ENCODE results near the gene CEP131.
"Not testable (repeated sequence)": the region's sequence is repeated elsewhere in the genome, so short reads cannot be mapped to it uniquely, and the experiment has no call there.

The CEP131 gene

GRCh38 chr17:81166033-81166492, 56.7 kb downstream of the CEP131 start, which contains the start of gene AATK:
Gene AATK, minus strand, starts transcription at chr17:81166221. Its CDS starts 229 bp downstream, at chr17:81165992.
- DNase-seq (ENCODE audit: low spot score): no peak

GRCh38 chr17:81165246-81166032, 57.3 kb downstream of the CEP131 start, which contains the start of gene PVALEF:
Gene PVALEF, plus strand, starts transcription at chr17:81165507. Its CDS starts 15,720 bp downstream, at chr17:81181227.
- DNase-seq (ENCODE audit: low spot score): peak; percentile 53

DNA sequence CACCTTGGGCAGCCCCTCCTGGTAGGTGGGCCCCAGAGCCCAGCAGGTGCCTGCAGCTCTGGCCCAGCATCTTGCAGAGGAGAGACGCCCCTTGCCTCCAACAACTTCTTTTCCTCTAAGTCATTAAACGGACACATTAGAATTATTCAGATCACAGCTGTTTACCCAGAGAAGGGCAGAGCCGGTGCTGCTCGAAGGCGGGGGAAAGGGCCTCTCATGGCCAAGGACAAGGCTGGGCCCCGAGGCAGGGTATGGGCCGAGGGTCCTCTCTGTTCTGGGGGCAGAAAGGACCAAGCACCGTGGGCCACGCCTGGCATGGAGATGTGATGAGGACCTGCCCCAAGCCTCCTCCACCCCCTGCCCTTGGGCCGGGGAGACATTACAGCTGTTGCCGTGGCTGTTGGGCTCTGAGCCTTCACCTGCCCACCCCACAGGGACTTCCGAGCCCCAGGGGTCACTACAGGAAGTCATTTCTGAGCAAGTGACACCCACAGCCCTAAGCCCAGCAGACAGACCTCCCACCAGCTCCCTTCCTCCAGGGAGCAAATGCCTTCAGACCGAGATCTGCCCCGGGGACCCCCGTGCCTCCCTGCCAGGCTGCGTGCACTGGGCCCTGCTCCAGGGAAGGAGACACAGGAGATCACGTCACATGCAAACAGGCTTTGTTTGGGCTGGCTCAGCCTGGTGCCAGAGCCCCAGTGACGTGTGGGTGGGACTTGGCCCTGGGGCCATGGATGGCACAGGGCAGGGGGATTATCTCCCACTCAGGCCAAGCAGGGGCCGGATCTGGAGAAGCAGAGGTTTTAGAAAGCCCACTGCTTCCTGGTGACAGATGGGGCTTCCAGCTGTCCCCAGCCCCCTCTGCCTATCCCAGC, 58.2 kb downstream of the CEP131 start:
- DNase-seq (ENCODE audit: low spot score): no peak

DNA sequence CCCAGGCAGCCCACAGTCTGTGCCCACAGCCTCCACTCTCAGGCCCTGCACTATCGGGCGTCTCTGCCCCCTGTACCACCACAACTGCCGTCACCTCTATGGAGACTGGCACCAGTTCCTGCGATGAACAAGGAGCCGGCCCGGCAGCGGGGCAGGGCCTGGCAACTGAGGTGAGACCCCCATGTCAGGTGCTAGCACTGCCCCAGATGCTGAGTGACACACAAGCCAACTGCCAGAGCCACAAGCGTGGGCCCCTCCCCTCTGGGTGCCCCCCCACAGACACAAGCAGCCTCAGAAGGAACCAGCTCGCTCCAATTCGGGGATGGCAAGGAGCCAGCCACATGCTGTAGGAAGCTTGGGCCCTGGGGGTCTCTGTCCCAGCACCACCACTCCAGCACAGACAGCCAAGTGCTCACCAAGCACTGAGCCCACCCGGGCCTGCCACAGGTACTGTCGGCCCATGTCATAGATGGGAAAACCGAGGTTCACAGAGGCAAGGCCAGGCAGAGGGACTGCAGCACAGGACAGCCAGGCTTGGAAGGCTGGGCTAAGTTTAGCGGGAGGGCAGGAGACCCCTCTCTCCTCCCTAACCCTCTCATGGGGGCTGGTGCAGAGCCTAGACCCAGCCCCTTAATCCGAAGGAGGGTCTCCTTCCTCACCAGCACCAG, 58.9 kb downstream of the CEP131 start:
- no peak for DNase-seq (ENCODE audit: low spot score)

DNA sequence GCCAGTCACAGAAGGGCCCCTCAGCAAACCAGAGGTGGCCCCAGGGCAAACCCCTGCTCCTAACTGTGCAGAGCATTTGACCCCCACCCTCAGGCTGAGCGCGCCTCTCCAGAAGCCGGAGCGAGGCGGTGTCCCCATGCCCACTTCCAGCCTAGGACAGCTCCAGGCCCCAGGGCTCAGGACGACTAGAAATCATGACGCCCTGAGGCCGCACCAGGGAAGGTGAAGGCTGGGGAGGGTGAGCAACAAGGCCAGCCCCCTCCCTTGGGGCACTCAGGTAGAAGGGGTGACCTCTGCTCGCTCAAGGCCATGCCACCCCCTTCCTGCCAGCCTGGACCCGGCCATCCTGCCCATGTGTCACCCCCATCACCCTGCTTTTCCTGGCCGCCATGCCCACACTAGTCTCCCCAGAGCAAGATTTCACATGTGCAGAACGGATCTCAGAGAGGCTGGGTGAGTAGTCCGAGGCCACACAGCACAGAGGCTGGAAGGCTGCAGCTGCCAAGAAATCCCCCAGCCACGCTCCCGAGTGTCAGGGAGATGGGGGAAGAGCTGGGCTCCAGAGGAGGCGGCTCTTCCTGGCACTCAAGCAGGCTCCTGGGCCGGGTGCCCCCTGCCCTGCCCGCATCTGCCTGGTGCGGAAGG, 59.6 kb downstream of the CEP131 start:
- DNase-seq (ENCODE audit: low spot score): no peak

DNA sequence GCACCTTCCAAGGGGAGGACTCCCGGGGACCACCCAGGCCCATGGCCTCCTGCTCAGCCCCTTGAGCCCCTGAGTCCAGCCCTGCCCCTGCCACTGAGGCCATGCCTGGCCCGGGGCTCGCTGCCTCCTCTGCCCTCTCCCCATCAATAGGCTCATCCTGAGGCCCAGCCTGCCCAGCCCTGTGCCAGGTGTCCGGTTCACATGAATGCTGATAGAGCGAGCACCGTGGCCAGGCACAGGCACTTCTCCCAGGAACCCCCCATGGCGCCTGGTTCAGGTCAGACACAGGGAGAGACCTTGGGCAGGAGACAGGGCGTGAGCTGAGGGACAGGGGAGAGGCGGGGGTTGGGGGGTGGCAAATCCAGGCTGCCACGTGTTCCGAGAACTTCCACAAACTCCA, 60.3 kb downstream of the CEP131 start:
- no peak for DNase-seq (ENCODE audit: low spot score)

DNA sequence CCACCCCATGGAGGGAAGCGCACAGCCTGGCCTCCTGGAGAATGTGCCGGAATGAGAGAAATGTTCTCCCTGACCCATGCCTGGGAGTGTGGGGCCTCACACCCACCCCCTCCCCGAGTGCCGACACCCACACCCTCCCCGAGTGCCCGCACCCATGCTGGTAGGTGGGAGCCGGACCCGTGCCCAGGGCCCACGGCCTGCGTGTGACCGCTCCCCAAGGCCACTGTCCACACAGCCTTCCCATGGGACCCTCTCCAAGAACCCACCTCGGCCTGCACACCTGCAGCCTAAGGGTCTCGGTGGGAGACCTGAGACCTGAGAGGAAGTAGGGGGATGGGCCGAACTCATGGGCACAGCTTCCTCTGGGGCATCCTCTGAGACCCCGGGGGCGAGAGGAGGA, 60.8 kb downstream of the CEP131 start:
- no peak for DNase-seq (ENCODE audit: low spot score)

GRCh38 chr17:81161536-81161935, 61.2 kb downstream of the CEP131 start:
- no peak for DNase-seq (ENCODE audit: low spot score)

DNA sequence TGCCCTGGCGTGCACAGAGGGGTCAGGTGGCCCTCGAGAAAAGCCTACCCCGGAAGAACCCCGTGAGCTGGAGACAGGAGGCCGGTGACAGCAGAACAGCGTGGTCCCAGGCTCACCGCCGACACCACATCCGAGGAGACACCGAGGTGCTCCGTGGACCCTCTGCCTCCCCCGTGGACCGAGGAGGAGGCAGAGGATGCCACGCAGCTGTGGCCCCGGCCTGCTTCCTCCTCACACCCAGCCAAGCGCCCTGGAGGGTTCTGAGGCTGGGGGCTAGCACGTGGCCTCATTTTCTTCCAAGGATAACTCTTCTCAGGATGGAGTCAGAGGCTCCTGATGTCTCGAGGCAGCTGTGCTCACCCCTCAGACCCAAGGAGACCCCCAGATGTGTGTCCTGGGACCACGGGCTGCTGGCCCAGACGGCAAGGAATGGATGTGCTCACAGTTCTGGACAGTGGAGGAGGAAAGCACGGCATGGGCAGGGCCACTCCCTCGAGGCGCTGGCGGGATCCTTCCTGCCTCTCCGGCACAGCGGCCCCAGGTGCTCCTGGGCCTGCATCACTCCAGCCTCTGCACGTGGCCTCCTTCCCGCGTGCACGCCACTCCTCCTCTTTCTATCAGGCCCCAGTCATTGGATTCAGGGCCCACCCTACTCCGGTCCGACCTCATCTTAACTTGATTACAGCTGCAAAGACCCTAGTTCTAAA, 61.9 kb downstream of the CEP131 start:
- no peak for DNase-seq (ENCODE audit: low spot score)

DNA sequence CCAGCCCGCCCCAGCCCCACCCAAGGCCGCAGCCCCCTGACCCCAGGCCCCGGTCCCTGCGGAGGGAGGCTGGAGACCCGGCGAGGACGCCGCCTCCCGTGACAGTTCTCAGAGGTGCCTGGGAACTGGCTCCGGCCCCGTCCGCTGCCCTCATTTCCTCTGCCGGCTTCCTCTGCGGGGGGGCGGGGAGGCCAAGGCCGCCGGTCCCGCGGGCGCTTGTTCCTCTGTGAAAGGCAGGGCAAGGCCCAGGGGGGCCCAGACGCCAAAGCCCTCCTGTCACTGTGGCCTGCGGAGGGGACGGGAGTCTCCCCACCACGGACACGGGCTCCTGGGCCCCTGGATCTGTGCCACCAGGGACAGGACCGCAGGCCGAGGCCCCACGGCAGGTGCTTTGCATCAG, 62.5 kb downstream of the CEP131 start:
- DNase-seq (ENCODE audit: low spot score): no peak

DNA sequence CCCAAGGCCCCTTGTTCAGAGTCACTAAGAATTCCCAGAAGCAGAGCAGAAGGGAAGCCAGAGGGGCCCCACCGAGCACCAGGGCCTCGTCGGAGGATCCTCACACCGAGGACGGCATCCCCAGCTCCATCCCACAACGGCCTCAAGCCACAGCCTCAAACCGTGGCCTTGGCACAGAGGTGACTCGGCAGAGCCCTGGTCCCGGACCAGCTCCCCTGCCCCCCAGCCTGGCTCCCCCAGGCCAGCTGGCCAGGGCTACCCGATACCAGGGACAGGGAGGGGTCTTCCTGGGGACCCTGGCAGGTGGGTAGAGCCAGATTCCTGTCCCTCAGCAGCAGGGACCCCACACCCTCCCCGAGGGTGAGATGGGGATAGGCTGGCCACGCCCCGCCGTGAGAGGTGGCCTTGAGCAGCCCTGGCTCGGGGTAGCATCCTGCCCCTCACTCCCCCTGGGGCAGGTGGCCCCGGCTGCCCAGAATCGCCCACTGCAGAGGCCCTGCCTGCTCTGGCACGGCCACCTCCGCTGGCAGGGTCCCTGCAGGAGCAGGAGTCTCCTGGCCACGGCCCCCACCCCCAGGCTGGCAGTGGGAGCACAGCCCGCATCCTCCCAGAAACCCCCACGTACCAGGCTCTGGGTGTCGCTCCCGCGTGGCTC, 63.0 kb downstream of the CEP131 start:
- no peak for DNase-seq (ENCODE audit: low spot score)

DNA sequence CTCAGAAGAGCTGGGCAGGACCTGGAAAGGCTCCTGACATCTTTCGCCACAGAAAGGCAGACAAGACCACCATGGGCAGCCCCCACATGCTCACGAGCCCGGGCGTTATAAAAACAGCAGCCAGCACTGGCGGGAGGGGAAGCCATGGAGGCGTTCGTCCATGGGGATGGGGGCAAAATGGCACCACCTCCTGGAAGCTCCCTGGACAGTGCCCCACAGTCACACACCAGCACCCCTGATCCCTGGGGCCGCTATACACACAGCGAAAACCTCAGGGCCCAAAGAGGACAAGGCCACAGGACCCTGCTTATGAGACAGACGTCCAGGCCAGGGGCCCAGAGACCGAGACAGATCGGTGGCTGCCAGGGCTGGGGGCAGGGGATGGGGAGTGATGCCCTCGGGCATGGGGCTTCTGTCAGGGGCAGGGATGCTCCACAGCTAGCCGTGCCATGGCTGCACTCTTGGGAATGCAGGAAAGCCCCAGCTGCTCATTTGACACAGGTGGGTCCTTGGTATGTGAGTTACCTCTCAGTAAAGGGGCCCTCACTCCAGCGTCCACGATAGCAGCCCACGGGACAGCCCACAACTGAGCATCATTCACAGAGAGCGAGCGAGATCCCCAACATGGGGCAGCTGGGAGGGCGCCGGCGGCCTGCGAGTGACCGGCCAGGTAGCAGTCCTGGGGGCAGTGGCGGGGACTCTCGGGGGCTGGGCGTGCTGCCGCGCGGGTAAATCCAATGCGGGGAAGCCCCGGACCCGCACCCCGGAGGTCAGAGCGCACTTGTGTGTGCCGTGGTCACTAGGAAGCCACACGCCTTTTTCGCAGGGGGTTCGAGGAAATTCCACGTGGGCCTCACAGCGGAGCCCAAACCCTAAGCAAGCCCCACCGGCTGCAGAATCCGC, 63.8 kb downstream of the CEP131 start:
- DNase-seq (ENCODE audit: low spot score): no peak

GRCh38 chr17:81157848-81158687, 64.7 kb downstream of the CEP131 start:
- DNase-seq (ENCODE audit: low spot score): no peak

GRCh38 chr17:81156866-81157805, 65.6 kb downstream of the CEP131 start:
- DNase-seq (ENCODE audit: low spot score): no peak

DNA sequence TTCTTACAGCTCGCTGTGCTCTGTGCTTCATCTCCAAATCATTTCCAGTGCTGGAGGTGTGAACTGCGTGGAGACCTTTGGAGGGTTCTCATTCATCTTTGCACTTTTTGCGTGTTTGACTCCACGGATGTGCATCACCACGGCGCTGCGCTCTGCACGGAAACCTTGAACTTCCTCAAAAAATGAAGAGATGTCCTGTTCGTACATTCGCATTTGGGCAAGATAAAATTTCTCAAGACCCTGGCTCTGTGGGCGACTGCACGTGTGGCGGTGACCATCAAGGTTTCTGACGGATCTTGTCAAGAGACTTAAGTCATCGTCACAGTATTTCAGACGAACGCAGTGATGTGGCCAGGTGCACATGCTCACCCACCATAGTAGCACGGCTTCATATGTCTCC, 67.8 kb downstream of the CEP131 start:
- no peak for DNase-seq (ENCODE audit: low spot score)

GRCh38 chr17:81154016-81154415, 68.7 kb downstream of the CEP131 start:
- not testable (repeated sequence) for DNase-seq (ENCODE audit: low spot score)

GRCh38 chr17:81153340-81153803, 69.4 kb downstream of the CEP131 start:
- DNase-seq (ENCODE audit: low spot score): no peak
